ENCODE data around the gene KLK2.

DNA sequence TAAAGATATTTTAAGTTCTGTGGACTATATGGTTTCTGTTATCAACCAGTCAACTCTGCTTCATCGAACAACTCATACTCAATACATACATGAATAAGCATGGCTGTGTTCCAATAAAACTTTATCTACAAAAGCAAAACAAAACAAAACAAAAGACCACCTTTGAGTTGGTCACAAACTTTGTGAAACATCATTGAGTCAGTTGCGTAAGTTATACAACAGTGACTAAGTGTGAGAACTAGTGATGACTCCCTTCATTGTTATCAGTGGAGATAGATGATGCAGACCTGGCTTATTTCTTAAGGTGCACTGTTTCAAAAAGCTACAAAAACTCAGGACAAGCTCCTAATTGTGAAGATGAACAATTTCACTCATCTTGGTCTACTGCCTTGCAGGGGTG lies 52.5 kb downstream of the KLK2 start:
- TF ChIP-seq EZH2 (IDR thresholded peaks at IDR 0.05; ENCODE audit: low read depth), result no peak
- TF ChIP-seq, protein P1, sequence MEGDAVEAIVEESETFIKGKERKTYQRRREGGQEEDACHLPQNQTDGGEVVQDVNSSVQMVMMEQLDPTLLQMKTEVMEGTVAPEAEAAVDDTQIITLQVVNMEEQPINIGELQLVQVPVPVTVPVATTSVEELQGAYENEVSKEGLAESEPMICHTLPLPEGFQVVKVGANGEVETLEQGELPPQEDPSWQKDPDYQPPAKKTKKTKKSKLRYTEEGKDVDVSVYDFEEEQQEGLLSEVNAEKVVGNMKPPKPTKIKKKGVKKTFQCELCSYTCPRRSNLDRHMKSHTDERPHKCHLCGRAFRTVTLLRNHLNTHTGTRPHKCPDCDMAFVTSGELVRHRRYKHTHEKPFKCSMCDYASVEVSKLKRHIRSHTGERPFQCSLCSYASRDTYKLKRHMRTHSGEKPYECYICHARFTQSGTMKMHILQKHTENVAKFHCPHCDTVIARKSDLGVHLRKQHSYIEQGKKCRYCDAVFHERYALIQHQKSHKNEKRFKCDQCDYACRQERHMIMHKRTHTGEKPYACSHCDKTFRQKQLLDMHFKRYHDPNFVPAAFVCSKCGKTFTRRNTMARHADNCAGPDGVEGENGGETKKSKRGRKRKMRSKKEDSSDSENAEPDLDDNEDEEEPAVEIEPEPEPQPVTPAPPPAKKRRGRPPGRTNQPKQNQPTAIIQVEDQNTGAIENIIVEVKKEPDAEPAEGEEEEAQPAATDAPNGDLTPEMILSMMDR (conservative IDR thresholded peaks at IDR 0.05), result no peak
